ENCODE data around the gene TAF11L11.

DNA sequence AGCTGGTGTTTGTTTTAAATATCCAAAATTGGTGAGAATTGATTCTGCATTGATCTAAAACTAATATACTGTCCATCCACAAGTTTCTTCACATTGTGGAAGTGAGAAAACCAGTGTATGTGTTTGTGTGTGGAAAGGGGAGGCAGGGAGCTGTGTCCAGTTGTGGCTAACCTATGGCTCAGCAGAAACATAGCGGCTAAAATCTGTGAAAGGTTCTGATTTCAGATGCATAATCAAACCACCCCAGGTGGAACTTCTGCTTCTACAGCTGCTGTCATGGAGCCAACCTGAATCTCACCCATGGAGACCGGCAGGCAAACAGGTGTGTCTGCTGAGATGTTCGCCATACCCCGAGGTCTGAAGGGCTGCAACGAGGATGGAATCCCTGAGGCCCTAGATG lies 30.2 kb downstream of the TAF11L11 start, which contains the start of gene TAF11L14:
- TF ChIP-seq, protein P1, sequence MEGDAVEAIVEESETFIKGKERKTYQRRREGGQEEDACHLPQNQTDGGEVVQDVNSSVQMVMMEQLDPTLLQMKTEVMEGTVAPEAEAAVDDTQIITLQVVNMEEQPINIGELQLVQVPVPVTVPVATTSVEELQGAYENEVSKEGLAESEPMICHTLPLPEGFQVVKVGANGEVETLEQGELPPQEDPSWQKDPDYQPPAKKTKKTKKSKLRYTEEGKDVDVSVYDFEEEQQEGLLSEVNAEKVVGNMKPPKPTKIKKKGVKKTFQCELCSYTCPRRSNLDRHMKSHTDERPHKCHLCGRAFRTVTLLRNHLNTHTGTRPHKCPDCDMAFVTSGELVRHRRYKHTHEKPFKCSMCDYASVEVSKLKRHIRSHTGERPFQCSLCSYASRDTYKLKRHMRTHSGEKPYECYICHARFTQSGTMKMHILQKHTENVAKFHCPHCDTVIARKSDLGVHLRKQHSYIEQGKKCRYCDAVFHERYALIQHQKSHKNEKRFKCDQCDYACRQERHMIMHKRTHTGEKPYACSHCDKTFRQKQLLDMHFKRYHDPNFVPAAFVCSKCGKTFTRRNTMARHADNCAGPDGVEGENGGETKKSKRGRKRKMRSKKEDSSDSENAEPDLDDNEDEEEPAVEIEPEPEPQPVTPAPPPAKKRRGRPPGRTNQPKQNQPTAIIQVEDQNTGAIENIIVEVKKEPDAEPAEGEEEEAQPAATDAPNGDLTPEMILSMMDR (IDR thresholded peaks at IDR 0.05; ENCODE audit: low read depth, low read length): no peak
- no peak for TF ChIP-seq POLR2A (IDR thresholded peaks at IDR 0.05; ENCODE audit: extremely low read depth, insufficient read length)
- TF ChIP-seq, protein P2, sequence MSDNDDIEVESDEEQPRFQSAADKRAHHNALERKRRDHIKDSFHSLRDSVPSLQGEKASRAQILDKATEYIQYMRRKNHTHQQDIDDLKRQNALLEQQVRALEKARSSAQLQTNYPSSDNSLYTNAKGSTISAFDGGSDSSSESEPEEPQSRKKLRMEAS (IDR thresholded peaks at IDR 0.05; ENCODE audit: low read depth, low read length): no peak

Data from NB4 (cell line).